Lower leg skin (tissue), 4 donors: ENCODE measurements around the gene NMUR1. TPM values are rescaled to one million over a fixed set of nuclear protein-coding genes. Genes with fewer than 3 reads are reported as not detected.

Experiments used
- DNase-seq, 2 donors: peaks; one replicate each; pipeline ENCODE4 v3.0.0-alpha.2; 2019; ENCODE audit warnings: low spot score in 2 of 2
- H3K4me3 ChIP-seq: fragments of 200-600 bp; sonication (generic); 2 replicates; pipeline ENCODE4 v1.5.1; 2017; ENCODE audit warnings: mild to moderate bottlenecking, low read depth; ENCODE audit not compliant: poor library complexity, severe bottlenecking
- CTCF ChIP-seq, 3 donors: fragments of 450-650 bp; IDR thresholded peaks; one replicate each; pipeline ENCODE4 v1.5.1; 2016; ENCODE audit warnings: antibody characterized with exemption in 3 of 3, mild to moderate bottlenecking in 3 of 3, moderate library complexity in 2 of 3
- POLR2A ChIP-seq, 2 donors: fragments of 450-650 bp; IDR thresholded peaks; one replicate each; pipeline ENCODE4 v1.6.1; 2016 to 2017; ENCODE audit warnings: antibody characterized with exemption in 2 of 2, mild to moderate bottlenecking in 1 of 2, moderate library complexity in 1 of 2
- WGBS, 2 donors: methylation state at CpG; one replicate each; pipeline ENCODE4 v1.1.5; 2018; 5-methylcytosine and 5-hydroxymethylcytosine counted together
- intact Hi-C: fragments of 100-400 bp; cut with DNase I; formaldehyde crosslinking; loops from one replicate; pipeline ENCODE4 v1.15.0; 2023; ENCODE audit warnings: low total_unique reads
- total RNA-seq, 4 donors: library from RNA; depleted of rRNA; stranded (reverse); fragments of >200 nt; gene quantifications; one replicate each; pipeline ENCODE4 v1.1.0, GENCODE V29; 2016

NMUR1 gene
- total RNA-seq, 4 donors from 2014 or later, result 0.19 to 0.29 TPM; not detected in 2

DNA sequence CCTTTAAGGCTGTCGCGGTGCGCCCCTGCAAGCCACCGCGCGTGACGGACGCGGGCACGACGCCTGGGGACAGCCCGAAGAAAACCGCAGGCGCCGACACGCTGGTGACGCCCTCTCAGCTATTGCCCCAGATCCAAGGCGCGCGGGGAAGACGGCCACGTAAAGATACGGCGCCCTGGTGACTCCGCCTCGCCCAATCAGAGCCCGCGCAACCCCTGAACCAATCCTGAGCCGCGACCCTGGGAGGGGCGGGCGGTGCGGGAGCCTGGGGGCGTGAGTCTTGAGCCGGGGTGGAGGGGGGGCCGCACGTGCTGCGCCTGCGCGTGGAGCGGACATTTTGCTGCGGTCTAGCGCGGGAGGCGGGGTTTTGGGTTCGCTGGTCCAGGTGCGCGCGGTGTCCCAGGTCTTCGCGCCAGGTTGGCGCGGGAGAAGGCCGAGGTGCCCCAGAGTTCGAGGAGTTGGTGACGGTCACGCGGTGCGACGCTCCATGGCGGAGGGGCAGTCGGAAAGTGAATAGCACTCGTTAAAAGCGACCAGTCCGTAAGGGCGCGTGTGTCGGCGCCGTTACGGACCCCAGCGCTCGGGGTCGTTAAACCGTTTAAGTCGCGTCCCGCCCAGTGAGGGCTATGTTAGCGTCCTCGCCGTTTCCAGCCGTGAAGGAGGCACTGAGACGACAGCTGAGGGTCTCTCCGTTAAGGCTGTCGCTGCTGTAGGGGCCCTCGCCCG lies 15.9 kb downstream of the NMUR1 start:
- peak; percentile 98 to 100 for DNase-seq
- peak overlapping the region; percentile 54 for H3K4me3 ChIP-seq
- intact Hi-C loops, result no loop called here
- WGBS, 2 donors, result 3% methylated on average over 53 to 70 of the region's 87 CpGs
- peak in 1 of 2 donors; percentile 76 for TF ChIP-seq POLR2A (IDR thresholded peaks at IDR 0.05)
- no peak for TF ChIP-seq CTCF (IDR thresholded peaks at IDR 0.05)

DNA sequence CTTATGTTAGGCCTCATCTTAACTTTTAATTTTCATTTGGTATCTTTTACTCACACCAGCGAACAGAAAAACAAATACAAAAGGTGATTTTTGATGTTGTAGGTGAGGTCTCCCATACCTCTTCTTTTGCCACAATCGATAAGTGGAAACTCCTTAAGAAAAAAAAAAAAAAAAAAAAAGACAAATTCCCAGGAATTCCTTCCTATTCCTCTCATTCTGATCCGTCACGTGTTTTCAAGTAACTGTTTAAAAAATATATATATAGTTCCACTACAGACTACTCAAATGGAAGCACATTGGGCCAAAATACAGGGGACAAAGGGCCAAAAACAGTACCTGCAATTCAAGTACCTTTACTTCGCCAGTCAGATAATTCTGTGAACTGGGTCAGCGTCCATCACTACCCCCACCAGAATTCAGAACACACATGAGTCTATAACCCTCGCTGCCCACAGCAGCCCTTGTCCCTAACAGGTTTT lies 16.5 kb downstream of the NMUR1 start:
- H3K4me3 ChIP-seq, result peak overlapping the region; percentile 23
- no peak for DNase-seq
- WGBS, 2 donors, result 14 to 18% methylated on average over 7 of the region's 7 CpGs
- intact Hi-C loops, result no loop called here
- TF ChIP-seq CTCF (IDR thresholded peaks at IDR 0.05), result no peak
- TF ChIP-seq POLR2A (IDR thresholded peaks at IDR 0.05), result no peak

GRCh38 chr2:231512222-231512621 lies 18.0 kb downstream of the NMUR1 start:
- intact Hi-C loops, result no loop called here
- DNase-seq, result peak in 1 of 2 donors; percentile 76
- no peak overlapping the region for H3K4me3 ChIP-seq
- WGBS, 2 donors, result 71 to 73% methylated on average over 5 of the region's 5 CpGs
- no peak for TF ChIP-seq POLR2A (IDR thresholded peaks at IDR 0.05)
- no peak for TF ChIP-seq CTCF (IDR thresholded peaks at IDR 0.05)

GRCh38 chr2:231503766-231504165 lies 26.5 kb downstream of the NMUR1 start:
- intact Hi-C loops, result no loop called here
- WGBS, 2 donors, result 91 to 95% methylated on average over 3 of the region's 3 CpGs
- DNase-seq, result peak in 1 of 2 donors; percentile 26
- H3K4me3 ChIP-seq, result no peak overlapping the region
- no peak for TF ChIP-seq POLR2A (IDR thresholded peaks at IDR 0.05)
- TF ChIP-seq CTCF (IDR thresholded peaks at IDR 0.05), result no peak

GRCh38 chr2:231502596-231502995 lies 27.6 kb downstream of the NMUR1 start:
- intact Hi-C loops, result no loop called here
- DNase-seq, result no peak
- TF ChIP-seq POLR2A (IDR thresholded peaks at IDR 0.05) (no peak), CTCF (IDR thresholded peaks at IDR 0.05) (no peak)
- H3K4me3 ChIP-seq, result no peak overlapping the region

DNA sequence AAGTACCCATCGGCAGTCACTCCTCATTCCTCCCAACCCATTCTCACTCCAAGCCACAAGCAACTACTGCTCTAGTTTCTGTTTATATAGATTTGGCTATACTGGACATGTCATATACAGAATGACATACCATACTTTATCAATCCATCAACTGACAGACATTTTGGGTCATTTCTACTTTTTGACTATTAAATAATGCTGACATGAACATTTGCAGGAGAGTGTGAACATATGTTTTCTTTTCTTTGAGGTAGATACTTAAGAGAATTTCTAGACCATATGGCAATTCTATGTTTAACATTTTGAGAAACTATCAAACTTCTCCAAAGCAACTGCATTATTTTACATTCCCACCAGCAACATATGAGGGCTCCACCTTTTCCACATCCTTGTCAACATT lies 32.6 kb downstream of the NMUR1 start:
- TF ChIP-seq CTCF (IDR thresholded peaks at IDR 0.05) (no peak), POLR2A (IDR thresholded peaks at IDR 0.05) (no peak)
- no peak overlapping the region for H3K4me3 ChIP-seq
- 90 to 94% methylated on average over 1 of the region's 1 CpG for WGBS, 2 donors
- intact Hi-C loops, result no loop called here
- no peak for DNase-seq
